HG03196 (cell line): Measurements from ENCODE around the gene ZNF443.
A peak's percentile ranks its signal among the peaks of the same experiment; 100 is the strongest.
"Not testable (repeated sequence)": the region's sequence is repeated elsewhere in the genome, so short reads cannot be mapped to it uniquely, and the experiment has no call there.

Source experiments
- ATAC-seq: cut with Tn5 transposase; IDR thresholded peaks from one replicate; pipeline ENCODE4 v1.9.1; 2021; ENCODE audit not compliant: unreplicated experiment

The ZNF443 gene

DNA sequence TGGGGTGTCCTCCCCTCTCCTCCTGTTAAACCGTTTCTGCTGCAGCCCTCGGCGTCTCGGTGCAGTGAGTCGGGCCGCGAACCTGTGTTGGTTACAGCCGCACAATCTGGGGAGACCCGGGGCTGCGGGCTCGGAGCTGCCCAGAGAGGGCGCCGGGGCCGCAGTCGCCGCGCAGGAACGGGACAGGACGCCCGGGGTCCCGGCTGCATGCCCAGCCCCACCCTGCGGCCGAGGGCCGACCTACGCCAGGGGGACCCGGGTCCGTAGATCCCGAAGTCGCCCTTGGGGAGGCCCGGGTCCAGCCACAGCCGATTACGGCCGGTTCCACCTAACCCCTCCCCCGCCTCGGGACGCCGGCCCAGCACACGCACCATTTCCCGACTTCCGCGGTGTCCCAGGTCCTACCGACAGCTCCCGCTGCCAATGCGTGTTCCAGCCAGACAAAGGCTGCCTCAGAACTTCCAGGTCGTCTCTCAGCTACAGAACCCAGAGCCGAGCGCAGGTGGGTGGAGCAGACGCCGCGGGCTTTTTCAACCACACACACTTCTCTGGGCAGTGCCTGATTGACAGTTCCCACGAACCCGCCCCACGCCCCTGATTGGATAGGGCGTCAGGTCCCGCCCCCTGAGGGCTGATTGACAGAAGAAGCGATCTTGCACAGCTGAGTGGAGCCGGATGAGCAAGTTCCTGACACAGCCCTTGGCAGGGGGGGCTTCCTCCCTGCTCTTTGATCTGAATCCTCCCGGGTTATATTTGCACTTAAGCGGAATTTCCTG lies at the start of gene ZNF443:
ZNF443 (minus strand) TSS at position 481 of the 776 bp plus-strand sequence; CDS start at position 374, 107 bp downstream.
- ATAC-seq: peak; percentile 93

DNA sequence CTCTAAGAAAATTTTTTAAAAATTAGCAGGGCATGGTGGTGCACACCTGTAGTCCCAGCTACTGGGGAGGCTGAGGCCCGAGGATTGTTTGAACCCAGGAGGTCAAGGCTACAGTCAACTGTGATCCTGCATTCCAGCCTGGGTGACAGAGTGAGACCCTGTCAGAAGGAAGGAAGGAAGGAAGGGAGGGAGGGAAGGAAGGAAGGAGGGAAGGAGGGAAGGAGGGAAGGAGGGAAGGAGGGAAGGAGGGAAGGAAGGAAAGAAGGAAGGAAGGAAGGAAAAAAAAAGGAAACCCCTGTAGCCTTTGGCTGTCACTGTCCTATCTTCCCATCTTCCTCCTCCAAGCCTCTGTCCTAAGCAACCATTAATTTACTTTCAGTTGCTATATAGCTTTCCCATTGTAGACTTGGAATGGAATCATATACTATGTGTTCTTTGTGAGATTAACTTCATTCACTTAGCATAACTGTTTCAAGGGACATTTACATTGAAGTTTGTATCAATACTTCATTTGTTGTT lies 45.5 kb upstream of the ZNF443 start:
- ATAC-seq: not testable (repeated sequence)

DNA sequence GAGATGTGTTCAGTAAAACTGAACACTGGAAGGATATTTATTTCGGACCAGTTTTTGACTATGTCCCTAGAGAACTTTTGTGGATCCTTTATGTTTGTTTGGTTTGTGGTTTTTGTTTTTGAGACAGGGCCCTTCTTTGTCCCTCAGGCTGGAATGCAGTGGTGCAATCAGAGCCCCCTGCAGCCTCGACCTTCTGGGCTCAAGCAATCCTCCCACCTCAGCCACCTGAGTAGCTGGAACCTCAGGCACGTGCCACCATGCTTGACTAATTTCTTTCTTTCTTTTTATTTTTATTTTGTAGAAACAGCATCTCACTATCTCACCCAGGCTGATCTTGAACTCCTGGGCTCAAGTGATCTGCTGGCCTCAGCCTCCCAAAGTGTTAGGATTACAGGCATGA lies 44.8 kb upstream of the ZNF443 start:
- ATAC-seq: no peak

DNA sequence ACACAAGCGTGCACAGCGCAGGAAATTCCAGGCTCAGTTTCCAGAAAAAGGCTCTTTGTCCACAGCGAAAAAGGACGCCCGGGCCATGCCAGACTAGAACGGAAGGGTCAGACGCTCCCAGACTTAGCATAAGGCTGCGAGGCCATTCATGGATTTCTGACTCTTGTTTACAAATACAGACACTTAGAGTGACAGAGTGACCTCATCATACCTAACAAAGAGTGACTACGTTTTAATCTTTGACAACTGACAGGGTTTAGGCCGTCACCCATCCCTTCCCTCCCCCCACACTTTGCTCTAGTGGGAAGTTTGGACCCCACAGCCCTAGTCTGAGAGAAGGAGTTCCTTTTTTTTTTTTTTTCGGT lies 44.2 kb upstream of the ZNF443 start:
- peak; percentile 9 for ATAC-seq

DNA sequence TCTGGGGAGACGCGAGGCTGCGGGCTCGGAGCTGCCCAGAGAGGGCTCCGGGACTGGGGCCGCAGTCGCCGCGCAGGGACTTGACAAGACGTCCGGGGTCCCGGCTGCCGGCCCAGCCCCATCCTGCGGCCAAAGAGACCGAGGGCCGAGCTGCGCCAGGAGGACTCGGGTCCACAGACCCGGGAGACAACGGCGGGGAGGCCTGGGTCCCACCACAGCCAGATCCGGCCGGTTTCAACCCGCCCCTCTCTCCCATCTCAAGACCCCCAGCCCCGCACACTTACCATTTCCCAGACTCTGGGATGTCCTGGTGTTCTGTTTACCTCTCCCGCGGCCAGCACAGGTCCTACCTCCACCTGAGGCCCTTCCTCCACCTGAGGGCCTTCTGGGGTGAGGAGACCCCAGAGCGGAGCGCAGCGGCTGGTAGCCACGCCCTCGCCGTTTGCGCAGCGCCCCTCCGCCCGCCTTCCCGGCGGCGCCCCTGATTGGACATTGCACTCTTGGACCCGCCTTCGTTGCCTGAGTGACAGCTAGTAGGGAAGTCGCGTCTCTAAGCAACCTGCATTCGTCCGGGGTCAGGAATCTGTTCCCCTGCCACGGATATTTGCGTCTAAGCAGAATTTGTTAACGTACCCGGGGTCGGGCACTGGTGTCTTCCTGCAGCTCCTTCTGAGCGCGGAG lies 43.7 kb upstream of the ZNF443 start, which contains the start of gene ZNF709:
ZNF709 (minus strand) TSS at position 446 of the 681 bp plus-strand sequence; CDS start at position 287, 159 bp downstream.
- ATAC-seq: peak; percentile 89

DNA sequence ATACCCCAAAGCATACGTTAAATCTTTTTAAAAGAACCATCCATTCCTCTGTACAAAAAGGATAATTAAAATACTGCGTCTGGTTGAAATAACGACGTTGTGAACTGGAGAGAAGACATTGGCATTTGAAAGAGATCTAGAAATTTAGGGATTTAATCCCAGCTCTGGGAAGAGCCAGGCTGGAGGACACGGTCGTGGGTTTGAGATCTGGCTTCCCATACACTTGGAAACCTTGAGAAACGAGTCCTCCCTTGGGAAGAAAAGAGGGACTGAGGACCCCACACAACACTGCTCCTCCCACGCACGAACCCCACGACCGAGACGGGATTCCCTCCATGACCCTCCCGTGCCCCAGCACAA lies 43.2 kb upstream of the ZNF443 start:
- ATAC-seq: no peak

DNA sequence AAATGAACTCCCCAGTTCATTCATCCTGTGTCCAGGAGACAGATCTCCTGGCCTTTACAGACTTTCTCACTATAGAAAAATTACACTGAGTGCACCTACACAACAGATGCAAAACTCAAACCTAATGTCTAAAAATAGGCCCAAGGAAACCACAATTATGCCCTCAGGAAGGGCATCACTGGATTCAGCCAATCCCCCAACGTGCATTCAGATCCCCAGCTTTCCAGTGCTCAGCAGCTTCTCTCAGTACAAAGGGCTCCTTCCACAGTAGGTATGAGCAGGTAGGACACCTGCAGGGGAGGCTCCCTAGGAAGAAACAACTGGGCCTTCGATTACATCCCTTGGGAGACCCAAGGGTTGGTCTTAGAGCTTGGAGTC lies 41.7 kb upstream of the ZNF443 start:
- ATAC-seq: no peak

DNA sequence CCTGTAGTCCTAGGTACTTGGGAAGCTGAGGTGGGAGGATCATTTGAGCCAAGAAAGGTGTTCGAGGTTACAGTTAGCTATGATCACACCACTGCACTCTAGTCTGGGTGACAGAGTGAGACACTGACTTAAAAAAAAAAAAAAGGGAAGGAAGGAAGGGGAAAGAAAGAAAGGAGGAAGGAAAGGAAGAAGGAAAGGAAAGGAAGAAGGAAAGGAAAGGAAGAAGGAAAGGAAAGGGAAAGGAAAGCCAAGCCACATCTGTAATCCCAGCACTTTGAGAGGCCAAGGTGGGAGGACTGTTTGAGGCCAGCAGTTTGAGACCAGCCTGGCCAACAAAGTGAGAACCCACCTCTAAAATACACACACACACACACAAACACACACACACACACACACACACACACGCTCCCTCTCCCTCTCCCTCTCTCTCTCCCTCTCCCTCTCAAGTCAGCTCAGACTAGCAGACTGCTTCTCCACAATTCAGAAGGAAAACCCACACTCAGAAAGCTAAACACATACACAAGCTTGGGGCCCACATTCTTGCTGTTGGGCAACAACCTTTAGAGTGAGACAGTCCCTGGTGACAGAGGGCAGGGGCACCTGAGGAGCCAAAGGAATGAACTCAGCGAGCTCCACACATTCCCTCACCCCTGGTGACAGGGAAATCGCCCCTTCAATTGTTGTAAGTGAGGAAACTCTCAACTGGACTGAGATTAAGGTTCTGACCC lies 41.1 kb upstream of the ZNF443 start:
- no peak for ATAC-seq

DNA sequence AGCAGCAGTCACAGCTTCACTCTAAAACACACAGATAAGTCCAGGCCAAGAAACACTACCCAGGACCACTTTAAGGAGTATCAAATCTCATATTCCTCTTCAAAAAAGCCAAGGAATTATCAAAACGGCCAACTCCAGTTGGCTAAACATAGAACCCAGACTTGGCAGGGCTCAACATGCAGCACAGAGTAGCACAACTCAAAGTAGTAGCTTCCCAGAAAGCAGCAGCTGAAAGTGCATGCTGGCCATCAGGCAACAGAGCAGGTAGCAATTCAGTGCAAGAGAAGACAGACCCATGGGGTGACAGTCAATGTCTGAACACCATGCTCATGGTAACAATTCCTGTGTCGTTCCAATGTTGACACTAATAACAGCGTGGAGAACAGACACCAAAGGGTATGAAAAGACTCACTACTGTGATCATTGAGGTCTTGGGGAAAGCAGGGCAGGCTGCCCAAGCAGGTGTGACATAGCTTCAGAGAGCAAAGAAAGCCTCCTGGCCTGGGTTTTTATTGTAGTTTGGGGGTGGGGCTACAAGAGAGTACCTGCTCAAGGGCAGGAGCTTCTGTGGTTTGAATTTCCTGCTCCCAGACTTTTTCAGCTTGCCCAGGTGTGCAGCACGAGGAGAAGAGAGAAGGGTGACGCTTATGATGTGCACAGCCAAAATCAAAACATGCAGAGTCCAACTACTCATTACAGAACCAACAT lies 37.6 kb upstream of the ZNF443 start:
- no peak for ATAC-seq

DNA sequence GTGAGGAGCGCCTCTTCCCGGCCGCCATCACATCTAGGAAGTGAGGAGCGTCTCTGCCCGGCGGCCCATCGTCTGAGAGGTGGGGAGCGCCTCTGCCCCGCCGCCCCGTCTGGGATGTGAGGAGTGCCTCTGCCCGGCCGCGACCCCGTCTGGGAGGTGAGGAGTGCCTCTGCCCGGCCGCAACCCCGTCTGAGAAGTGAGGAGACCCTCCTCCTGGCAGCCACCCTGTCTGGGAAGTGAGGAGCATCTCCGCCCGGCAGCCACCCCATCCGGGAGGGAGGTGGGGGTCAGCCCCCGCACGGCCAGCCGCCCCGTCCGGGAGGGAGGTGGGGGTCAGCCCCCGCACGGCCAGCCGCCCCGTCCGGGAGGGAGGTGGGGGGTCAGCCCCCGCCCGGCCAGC lies 26.8 kb upstream of the ZNF443 start:
- not testable (repeated sequence) for ATAC-seq

DNA sequence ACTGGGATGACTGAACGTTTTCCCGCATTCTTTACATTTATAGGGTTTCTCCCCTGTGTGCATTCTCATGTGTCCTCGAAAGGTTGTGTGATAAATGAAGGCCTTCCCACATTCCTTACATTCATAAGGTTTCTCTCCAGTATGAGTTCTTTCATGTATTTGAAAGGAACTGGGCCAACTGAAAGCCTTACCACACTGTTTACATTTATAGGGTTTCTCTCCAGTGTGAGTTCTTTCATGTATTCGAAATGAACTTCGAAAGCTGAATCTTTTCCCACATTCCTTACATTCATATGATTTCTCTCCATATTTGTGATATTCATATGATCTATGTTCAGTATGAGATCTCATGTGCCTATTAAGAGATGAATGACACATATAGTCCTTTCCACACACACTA lies 24.4 kb upstream of the ZNF443 start:
- no peak for ATAC-seq

DNA sequence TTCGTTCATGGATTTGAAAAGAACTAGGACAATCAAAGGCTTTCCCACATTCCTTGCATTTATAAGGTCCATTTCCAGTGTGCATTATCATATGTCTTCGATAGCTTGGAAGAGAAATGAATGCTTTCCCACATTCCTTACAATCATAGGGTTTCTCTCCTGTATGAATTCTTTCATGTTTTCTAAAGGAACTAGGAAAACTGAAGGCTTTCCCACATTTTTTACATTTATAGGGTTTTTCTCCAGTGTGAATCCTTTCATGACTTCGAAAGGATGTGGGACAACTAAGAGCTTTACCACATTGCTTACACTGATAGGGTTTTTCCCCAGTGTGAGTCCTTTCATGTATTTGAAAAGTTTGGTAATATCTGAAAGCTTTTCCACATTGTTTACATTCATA lies 23.9 kb upstream of the ZNF443 start:
- no peak for ATAC-seq

DNA sequence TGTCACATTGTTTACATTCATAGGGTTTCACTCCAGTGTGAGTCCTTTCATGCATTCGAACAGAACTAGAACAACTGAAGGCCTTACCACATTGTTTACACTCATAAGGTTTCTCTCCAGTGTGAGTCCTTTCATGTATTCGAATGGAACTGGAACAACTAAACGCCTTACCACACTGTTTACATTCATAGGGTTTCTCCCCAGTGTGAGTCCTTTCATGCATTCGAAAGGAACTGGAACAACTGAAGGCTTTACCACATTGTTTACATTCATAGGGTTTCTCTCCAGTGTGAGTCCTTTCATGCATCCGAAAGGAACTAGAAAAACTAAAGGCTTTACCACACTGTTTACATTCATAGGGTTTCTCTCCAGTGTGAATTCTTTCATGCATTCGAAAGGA lies 23.3 kb upstream of the ZNF443 start:
- not testable (repeated sequence) for ATAC-seq

DNA sequence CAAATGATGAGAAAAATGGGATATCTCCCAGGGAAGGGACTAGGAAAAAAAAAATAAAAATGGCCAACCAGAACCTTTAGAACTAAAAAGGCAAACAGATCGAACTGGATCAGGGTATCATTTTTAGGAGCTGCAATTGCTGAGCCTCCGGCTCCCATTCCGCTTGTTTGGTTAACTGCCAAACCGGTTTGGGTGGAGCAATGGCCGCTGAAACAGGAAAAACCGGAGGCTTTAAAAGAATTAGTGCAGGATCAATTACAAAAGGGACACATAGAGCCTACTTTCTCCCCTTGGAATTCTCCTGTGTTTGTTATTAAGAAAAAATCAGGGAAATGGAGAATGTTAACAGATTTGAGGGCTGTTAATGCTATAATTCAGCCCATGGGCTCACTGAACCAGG lies 12.7 kb upstream of the ZNF443 start:
- no peak for ATAC-seq

DNA sequence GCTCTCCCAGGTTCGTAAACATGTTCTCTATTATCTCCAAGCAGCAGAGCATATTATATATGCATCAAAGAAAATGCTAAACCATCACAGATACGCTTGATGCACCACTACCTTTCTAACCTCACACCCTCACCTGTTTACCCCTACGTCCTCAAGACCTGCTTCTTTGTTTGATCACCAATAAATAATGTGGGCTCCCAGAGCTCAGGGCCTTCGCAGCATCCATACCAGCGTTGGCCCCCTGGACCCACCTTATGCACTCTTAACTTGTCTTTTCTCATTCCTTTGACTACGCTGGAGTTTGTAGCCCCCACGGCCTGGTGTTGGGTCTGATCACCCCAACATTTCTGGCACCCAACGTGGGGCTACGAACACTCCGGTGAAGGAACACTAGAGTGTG lies 10.0 kb upstream of the ZNF443 start:
- no peak for ATAC-seq

DNA sequence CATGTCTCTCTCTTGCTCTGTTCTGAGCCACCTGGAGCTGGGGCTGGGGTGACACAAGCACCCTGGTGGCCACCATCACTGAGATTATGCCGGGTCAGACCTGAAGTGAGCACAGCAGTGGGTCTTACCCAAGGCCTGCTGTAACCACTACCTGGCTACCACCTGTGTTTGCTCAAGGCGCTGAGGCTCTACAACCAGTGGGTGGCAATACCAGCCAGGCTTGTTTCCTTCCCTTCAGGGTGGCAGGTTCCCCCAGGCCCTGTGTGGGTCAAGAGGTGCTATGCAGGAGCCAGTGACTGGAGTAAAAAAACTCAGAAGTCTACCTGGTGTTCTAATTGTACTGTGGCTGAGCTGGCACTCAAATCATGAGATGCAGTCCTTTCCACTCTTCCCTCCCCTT lies 8.0 kb upstream of the ZNF443 start:
- ATAC-seq: no peak

DNA sequence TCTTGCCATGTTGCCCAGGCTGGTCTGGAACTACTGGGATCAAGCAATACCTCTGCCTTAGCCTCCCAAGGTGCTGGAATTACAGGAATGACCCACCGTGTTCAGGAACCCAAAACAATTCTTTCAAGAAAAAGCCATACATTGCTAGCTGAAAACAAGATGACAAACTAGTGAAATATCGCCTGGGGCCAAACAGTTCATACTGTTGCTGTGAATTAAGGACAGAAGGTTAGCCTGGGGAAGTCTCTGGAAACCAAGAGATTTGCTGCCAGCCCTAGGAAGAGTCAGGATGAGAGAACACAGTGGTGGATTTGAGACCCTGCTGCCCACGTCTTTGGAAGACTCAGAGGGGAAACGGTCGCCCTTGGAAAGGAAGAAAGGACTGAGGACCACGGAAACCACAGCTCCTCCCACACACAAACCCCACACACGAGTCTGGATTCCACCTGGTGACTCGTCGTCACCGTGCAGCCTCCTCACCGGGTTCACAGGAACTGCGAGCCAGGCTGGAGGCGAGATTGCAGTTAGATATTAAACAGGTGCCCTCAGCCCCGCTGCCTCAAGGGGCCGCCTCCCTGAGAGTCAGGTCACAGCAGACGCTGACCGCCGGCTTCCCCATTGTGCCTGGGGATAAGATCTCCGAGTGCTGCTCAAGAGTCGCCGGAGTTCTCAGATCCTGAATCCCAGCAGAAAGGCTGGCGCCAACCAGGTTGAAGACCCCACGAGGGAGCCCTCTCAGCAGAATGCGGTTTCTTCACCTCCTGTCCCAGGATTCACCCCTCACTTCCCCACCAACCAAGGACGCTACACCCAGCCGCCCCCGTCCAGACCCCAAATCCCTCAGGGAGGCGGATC lies 908 bp downstream of the ZNF443 start:
- ATAC-seq: peak; percentile 35

DNA sequence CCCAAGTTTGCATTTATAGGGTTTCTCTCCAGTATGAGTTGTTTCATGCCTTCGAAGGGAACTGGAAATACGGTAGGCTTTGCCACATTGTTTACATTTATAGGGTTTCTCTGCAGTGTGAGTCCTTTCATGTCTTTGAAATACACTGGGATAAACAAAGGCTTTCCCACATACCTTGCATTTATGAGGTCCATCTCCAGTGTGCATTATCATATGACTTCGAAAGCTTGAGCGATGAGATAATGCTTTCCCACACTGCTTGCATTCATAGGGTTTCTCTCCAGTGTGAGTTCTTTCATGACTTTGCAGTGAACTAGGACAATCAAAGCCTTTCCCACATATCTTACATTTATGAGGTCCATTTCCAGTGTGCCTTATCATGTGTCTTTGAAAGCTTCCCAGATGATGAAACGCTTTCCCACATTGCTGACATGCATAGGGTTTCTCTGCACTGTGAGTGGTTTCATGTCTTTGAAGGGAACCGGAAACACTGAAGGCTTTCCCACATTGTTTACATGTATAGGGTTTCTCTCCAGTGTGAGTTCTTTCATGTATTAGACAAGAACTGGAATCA lies 10.0 kb downstream of the ZNF443 start:
- ATAC-seq: not testable (repeated sequence)

DNA sequence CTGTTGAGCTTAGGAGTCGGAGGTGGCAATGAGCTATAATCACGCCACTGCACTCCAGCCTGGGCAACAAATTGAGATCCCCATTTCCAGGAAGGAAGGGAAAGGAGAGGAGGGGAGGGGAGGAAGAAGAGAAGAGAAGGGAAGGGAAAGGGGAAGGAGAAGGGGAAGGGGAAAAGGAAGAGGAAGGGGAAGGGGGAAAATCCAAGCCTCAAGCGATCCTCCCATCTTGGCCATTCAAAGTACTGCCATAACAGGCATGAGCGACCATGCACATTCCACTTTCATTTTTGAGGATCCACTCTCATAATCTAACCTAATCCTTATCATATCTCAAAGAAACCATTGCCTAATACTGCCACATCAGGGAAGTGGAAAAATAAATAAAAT lies 14.9 kb downstream of the ZNF443 start:
- no peak for ATAC-seq
